ENCODE measurements around the gene NDUFV1.
"Not testable (repeated sequence)": the region's sequence is repeated elsewhere in the genome, so short reads cannot be mapped to it uniquely, and the experiment has no call there.

Gene NDUFV1

DNA sequence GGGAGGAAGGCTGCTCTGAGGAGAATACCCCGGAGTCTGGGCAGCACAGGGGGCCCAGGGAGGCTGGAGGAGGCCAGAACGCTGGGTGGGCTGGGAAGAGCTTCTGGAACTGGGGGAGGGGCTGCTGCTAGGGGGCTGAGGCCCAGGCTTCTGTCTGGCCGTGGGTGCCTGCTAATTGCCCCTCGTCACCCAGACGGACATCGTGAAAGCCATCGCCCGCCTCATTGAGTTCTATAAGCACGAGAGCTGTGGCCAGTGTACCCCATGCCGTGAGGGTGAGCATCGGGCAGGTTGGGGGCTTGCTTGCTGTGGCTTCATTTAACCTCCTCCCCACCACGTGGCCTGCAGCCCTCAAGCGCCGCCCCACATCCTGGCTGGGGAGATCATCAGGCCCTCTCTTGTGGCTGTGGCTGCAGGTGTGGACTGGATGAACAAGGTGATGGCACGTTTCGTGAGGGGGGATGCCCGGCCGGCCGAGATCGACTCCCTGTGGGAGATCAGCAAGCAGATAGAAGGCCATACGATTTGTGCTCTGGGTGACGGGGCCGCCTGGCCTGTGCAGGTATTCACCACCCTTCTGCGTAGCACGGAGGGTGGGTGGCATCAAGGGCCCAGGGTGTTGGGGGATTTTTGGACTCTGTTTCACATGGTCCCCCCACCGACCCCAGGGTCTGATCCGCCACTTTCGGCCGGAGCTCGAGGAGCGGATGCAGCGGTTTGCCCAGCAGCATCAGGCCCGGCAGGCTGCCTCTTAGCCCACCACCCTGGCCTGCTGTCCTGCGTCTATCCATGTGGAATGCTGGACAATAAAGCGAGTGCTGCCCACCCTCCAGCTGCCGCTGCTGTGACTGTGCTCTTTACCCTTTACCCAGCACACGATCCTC, 5.2 kb downstream of the NDUFV1 start:
- no peak for FAIRE-seq

DNA sequence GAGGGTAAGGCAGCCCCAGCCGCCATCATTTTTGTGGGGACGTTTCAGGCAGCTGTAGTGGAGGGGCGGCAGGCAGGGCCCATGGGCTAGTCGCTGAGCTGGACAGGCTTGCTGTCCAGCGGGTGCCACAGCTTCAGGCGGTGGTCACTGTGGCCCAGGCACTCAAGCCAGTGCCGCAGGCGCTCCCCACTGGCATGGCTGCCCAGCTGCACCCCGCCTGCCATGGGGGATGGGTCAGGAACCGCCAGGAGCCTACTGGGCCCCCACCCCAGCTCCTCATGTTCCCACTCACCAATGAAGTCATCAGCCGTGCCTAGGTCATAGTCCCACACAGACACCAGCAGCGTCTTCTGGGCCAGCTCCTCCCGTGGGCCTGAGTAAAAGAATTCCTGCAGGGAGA, 6.0 kb downstream of the NDUFV1 start:
- FAIRE-seq, result no peak

DNA sequence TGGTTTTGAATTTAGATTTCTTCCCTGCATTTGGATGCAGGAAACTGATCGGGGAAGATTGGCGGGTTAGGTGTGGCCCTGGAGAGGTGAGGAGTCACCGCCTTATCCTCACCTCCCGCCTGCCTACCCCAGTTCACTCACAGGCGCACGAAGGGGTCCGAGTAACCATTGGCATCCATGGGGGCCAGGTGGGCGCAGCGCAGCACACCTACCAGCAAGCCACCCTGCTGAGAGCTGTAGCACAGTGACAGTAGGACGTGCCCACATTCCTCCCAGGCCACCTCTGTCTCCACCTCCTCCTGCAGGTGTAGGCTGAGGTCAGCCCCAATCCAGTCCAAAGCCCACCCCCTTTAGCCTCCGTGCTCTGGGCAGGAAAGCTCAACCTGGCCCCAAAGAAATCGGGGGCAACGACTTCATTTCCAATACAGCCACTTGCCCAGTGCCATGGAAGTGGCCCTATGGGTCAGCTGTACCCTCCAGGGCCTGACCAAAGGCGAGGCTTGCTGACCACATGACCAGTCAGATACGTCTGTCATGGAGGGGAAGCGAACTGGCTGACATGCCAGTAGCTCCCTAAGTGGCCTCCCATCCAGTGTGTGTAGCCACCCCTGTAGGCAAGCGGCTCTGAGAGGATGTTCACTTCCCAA, 6.7 kb downstream of the NDUFV1 start:
- no peak for FAIRE-seq

DNA sequence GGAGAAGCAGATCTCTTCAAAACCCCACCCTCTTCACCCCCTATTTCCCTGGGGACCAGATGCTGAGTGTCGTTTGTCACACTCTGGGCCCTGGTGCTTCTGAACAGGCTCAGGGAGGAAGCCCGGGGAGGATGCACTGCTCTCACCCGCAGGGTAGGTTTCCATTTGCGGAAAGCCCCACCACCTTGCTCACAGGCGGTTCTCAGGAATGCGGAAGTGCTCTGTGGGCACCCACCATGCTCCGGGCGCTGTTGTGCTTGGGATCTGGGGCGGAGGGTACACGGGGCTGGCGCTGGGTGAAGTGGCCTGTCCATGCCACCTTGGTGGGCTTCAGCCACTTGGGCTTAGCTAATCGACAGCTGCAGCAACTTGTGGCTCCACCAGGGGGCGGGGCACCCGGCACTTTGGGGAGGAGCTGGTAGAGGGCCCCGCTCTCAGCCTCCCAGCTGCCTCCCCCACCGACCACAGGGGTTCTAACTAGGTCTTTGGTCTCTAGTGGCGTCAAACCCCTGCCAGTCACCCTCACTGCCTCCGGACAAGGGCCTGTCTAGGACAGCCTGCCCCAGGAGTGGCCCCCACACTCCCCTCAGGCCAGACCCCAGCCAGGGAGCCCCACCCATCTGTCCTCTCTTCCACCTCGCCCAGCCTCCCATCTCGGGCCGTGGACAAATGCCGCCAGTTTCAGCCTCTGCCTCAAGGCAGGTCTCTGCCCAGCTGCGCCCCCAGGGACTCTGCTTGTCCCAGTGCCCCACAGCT, 7.4 kb downstream of the NDUFV1 start:
- no peak for FAIRE-seq

DNA sequence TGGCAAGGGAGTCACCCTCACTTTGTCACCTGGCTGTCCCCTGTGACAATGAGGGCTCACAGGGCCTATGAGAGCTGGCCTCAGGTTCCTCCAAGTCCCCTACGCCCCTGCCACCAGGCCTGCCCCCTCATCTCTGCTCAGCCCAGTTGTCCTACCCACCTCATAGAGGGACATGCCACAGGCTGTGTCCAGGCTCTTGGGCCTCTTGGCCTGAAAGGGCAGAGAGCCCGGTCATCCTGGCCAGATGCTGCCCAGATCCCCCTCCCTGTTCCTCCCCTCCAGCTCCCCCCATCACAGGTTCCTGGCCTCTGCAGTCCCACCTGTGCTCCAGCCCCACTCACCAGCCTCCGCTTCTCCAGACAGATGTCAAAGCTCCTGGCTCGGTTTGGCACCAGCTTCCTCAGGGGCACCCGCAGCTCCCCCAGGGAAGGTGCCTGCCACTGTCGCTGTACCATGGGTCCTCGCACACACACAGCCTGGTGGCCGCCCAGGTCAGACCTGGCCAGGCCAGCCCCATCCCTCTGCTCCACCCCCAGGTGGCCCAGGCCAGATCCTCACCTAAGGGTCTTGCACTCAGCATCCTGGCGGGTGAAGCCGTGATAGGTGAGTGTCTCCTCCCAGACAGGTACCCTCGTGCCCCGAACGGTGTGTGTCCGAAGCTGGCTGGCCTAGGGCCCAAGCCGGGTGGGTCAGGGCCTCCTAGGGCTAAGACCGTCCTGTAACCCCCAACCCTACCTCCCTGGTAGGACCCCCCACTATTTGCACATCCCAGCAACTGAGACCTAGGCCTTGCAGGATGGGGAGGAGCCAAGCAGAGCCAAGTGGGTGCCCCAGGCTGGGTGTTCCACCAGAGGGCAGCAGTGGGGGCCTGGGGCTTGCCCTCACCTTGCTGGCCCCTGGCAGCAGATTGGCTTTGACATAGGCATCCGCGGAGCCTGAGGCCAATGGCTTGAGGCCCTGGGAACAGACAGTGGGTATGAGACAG, 8.3 kb downstream of the NDUFV1 start:
- FAIRE-seq, result no peak

DNA sequence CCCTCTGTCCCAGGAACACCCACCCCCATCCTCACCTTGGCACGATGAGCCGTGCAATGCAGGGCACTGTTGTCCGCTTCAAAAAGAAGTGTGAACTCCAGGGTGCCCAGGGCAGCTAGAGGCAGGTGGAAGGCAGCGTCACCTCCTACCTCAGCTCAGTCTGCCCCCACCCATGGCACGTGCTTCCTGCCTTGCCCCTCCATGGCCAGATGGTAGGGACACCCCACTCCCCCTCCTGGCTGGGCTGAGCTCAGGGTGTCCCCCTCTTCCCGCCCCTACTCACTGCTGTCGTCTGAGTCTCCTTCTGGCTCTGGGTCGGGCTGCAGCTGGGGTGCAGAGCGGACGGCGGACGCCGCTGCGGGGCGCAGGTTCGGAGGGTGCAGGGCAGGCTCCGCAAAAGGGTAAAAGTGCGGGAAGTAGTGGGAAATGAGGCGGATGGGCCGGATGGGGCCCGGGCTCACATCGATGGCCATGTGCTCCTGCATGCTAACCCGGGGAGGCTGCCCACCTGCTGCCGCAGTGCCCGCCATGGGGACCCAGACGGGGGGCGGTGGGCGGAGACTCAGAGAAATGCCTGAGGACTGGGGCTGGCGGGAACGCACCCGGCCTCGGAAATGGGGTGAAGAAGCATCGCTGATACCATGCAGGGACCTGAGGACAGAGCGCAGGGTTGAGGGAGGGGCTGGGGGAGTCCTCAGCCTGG, 9.1 kb downstream of the NDUFV1 start:
- no peak for FAIRE-seq

DNA sequence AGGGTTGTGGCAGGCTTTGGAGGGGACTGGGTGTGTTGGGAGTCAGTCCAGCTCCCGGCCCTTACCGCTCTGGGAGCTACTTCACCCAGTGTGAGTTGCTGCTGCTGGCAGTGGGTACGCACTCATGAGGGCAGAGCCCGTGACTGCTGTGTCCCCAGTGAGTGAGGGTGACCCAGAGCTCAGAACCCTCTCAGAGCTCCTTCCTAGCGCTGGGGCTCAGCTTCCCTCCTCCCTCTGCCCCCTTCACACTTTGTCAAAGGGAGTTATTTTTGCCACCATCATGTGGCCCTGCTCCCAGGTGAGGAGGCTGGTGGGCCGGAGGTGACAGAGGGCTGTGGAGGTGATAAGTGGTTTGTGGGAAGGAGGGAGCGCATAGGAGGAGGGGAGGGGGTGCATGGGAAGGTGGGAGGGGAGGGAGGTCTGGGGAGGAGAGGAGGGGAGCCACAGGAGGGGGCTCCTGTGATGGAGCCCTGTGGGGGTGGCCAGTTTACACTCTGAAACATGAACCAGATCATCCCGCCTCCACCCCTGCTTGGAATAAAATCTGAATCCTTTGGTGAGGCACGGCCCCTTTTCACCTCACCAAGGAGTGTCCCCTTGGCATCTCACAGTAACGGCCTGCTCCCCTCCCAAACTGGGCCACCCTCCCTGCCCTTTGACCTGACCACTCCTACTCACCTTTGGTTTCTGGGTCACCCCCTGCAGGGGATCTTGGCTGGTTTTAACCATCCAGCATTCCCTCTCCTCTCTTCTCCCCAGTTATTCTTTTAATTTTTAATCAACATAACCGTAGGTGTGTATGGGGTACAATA, 9.9 kb downstream of the NDUFV1 start:
- FAIRE-seq, result no peak

DNA sequence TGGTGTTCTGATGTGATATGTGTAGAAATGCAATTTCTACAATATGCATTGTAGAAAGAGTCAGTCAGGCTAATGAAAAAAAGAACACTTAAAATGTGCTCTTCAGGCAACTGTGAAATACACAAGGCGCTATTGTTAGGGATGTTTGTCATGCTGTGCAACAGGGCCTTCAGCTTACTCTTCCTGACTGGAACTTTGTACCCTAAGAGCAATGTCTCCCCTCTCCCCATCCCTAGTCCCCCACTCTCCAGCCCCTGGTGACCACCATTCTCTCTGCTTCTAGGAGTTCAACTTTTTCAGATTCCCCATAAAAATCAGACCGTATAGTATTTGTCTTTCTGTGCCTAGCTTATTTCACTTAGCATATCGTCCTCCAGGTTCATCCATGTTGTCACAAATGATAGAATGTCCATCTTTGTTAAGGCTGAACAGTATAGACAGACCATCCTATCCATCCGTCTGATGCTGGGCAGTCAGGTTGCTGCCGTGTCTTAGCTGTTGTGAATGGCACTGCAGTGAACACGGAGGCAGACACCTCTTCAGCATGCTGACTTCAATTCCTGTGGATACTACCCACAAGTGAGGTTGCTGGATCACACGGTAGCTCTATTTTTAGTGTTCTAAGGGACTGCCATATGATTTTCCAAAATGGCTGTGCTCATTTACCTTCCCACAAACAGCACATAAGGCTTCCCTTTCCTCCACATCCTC, 10.7 kb downstream of the NDUFV1 start:
- no peak for FAIRE-seq

DNA sequence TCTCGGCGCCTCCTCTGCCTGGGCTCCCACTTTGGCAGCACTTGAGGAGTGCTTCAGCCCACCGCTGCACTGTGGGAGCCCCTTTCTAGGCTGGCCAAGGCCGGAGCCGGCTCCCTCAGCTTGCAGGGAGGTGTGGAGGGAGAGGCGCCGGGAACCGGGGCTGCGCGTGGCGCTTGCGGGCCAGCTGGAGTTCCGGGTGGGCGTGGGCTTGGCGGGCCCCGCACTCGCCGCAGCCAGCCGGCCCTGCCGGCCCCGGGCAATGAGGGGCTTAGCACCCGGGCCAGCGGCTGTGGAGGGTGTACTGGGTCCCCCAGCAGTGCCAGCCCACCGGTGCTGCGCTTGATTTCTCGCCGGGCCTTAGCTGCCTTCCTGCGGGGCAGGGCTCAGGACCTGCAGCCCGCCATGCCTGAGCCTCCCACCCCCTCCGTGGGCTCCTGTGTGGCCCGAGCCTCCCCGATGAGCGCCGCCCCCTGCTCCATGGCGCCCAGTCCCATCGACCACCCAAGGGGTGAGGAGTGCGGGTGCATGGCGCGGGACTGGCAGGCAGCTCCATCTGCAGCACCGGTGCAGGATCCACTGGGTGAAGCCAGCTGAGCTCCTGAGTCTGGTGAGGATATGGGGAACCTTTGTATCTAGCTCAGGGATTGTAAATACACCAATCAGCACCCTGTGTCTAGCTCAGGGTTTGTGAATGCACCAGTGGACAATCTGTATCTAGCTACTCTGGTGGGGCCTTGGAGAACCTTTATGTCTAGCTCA, 12.3 kb downstream of the NDUFV1 start:
- not testable (repeated sequence) for FAIRE-seq

DNA sequence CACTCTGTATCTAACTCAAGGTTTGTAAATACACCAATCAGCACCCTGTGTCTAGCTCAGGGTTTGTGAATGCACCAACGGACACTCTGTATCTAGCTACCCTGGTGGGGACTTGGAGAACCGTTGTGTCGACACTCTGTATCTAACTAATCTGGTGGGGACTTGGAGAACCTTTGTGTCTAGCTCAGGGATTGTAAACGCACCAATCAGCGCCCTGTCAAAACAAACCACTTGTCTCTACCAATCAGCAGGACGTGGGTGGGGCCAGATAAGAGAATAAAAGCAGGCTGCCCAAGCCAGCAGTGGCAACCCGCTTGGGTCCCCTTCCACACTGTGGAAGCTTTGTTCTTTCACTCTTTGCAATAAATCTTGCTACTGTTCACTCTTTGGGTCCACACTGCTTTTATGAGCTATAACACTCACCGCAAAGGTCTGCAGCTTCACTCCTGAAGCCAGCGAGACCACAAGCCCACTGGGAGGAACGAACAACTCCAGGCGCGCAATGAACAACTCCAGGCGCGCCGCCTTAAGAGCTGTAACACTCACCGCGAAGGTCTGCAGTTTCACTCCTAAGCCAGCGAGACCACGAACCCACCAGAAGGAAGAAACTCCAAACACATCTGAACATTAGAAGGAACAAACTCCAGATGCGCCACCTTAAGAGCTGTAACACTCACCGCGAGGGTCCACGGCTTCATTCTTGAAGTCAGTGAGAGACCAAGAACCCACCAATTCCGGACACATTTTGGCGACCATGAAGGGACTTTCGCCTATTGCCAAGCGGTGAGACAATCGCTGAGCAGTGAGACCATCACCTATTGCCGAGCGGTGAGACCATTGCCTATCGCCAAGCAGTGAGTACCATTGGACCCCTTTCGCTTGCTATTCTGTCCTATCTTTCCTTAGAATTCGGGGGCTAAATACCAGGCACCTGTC, 13.2 kb downstream of the NDUFV1 start:
- FAIRE-seq, result not testable (repeated sequence)

DNA sequence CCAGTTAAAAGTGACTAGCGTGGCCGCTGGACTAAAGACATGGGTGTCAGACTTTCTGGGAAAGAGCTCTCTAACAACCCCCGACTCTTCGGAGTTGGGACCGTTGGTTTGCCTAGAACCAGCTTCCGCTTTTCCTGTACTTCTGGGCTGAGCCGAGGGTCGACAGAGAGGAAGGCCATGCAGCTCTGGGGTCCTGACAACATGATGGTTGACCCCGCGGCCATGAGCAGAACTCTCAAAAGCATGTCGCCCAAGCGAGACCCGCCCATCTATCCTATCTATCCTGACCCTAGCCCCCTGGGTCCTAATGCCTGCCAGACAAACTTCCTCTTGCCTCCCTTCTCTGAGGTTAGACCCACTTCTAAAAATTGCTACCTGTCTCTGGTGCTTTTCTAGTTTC, 13.9 kb downstream of the NDUFV1 start:
- not testable (repeated sequence) for FAIRE-seq

DNA sequence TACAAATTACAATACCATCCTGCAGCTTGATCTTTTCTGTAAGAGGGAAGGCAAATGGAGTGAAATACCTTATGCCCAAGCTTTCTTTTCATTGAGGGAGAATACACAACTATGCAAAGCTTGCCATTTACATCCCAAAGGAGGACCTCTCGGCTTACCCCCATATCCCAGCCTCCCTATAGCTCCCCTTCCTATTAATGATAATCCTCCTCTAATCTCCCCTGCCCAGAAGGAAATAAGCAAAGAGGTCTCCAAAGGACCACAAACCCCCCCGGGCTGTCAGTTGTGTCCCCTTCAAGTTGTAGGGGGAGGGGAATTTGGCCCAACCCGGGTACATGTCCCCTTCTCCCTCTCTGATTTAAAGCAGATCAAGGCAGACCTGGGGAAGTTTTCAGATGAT, 15.2 kb downstream of the NDUFV1 start:
- FAIRE-seq, result not testable (repeated sequence)

DNA sequence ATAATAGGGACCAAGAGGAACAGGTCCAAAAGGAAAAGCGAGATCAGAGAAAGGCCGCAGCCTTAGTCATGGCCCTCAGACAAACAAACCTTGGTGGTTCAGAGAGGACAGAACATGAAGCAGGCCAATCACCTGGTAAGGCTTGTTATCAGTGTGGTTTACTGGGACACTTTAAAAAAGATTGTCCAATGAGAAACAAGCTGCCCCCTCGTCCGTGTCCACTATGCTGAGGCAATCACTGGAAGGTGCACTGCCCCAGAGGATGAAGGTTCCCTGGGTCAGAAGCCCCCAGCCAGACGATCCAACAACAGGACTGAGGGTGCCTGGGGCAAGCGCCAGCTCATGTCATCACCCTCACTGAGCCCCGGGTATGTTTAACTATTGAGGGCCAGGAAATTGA, 16.2 kb downstream of the NDUFV1 start:
- FAIRE-seq, result not testable (repeated sequence)

DNA sequence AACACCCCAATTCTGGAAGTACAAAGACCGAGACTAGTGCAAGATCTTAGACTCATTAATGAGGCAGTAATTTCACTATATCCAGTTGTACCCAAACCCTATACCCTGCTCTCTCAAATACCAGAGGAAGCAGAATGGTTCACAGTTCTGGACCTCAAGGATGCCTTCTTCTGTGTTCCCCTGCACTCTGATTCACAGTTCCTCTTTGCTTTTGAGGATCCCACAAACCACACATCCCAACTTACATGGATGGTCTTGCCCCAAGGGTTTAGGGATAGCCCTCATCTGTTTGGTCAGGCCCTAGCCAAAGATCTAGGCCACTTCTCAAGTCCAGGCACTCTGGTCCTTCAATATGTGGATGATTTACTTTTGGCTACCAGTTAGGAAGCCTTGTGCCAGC, 17.1 kb downstream of the NDUFV1 start:
- FAIRE-seq, result not testable (repeated sequence)

DNA sequence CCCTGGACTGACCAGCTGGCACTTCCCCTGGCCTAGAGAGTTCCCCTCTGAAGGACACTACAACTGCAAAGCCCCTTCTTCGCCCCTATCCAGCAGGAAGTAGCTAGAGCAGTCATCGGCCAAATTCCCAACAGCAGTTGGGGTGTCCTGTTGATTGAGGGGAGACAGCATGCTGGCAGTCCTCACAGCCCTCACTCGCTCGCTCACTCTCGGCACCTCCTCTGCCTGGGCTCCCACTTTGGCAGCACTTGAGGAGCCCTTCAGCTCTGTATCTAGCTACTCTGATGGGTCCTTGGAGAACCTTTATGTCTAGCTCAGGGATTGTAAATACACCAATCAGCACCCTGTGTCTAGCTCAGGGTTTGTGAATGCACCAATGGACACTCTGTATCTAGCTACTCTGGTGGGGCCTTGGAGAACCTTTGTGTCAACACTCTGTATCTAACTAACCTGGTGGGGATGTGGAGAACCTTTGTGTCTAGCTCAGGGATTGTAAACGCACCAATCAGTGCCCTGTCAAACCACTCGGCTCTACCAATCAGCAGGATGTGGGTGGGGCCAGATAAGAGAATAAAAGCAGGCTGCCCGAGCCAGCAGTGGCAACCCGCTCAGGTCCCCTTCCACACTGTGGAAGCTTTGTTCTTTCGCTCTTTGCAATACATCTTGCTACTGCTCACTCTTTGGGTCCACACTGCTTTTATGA, 19.5 kb downstream of the NDUFV1 start:
- FAIRE-seq, result not testable (repeated sequence)

DNA sequence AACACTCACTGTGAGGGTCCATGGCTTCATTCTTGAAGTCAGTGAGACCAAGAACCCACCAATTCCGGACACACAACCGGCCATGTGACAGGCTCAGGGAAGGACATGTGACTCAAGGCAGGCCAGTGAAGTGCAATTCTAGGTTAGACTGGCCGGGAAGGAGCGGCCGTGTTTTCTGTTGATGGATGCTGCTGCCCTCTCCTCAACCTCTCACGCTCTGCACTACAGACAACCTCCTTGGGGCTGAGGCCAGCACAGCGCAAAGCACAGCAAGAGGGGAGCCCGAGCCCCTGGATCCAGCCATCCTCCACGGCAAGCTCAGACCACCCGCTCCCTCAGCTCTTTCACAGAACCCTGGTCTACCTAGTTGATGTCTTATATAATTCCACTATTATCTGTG, 20.2 kb downstream of the NDUFV1 start:
- no peak for FAIRE-seq

DNA sequence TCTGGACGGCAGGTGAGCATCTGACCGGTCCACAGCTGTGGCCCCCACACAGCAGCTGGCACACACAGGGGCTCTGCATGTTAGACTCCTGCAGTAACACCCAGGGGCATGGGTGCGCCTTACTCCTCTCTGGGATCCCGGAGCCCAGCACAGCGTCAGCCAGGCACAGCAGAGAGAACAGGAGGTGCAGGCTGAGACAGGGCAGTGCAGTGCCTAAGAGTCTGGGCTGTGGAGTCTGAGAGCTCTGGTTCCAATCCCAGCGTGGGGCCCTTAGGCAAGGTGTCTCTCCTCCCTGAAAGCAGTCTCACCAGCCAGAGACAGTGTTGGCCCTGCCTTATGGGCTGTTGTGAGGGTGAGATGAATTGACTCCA, 20.7 kb downstream of the NDUFV1 start:
- FAIRE-seq, result no peak

Measured in colon (tissue), 2 donors.